WTC11 (cell line): Measurements from ENCODE around the gene ZSCAN4. TPM values are rescaled to one million over a fixed set of nuclear protein-coding genes. Genes with fewer than 3 reads are reported as not detected.

Source experiments
- ATAC-seq: fragments of 200-7000 bp; cut with Tn5 transposase; 2 replicates; pipeline ENCODE4 v1.10.0; 2021; ENCODE audit warnings: mild to moderate bottlenecking, moderate library complexity
- CTCF ChIA-PET: fragments of 300-600 bp; sonication (Branson Sonifier 250); formaldehyde crosslinking; loops from one replicate; lab custom pipeline; 2021; ENCODE audit warnings: antibody characterized with exemption; lab: Charles Lee
- POLR2A ChIA-PET: fragments of 350-600 bp; sonication (Branson Sonifier 250); formaldehyde crosslinking; loops from one replicate; lab custom pipeline; 2021; ENCODE audit warnings: antibody characterized with exemption; lab: Charles Lee
- DNase-seq: peaks from one replicate; pipeline ENCODE4 v3.0.0; 2021; ENCODE audit warnings: low spot score
- H3K27ac Mint-ChIP-seq: 2 replicates; pipeline ENCODE4 v1.8.0; 2021; ENCODE audit warnings: mixed read lengths
- H3K27me3 Mint-ChIP-seq: 2 replicates; pipeline ENCODE4 v1.8.0; 2021; ENCODE audit warnings: low read depth, mild to moderate bottlenecking, moderate library complexity, mixed read lengths
- H3K36me3 Mint-ChIP-seq: 2 replicates; pipeline ENCODE4 v1.8.0; 2021; ENCODE audit warnings: mixed read lengths
- H3K4me1 Mint-ChIP-seq: 2 replicates; pipeline ENCODE4 v1.8.0; 2022; ENCODE audit warnings: mixed read lengths
- H3K4me3 Mint-ChIP-seq: 2 replicates; pipeline ENCODE4 v1.8.0; 2021; ENCODE audit warnings: mild to moderate bottlenecking, moderate library complexity, mixed read lengths
- H3K9me3 Mint-ChIP-seq: 2 replicates; pipeline ENCODE4 v1.8.0; 2021; ENCODE audit warnings: mixed read lengths
- ESRRA ChIP-seq: sonication (generic); formaldehyde crosslinking; IDR thresholded peaks from 2 replicates; pipeline ENCODE4 v1.8.1; 2022; ENCODE audit warnings: mild to moderate bottlenecking, missing genetic modification reagents, borderline replicate concordance
- FOXJ3 ChIP-seq: sonication (generic); formaldehyde crosslinking; IDR thresholded peaks from 2 replicates; pipeline ENCODE4 v1.9.0; 2021; ENCODE audit warnings: missing genetic modification reagents, mild to moderate bottlenecking, borderline replicate concordance
- FOXK1 ChIP-seq: sonication (generic); formaldehyde crosslinking; IDR thresholded peaks from 2 replicates; pipeline ENCODE4 v1.8.0; 2022; ENCODE audit warnings: mild to moderate bottlenecking, moderate library complexity, missing genetic modification reagents
- GABPB1 ChIP-seq: sonication (generic); formaldehyde crosslinking; IDR thresholded peaks from 2 replicates; pipeline ENCODE4 v1.8.1; 2023; ENCODE audit warnings: mild to moderate bottlenecking, missing genetic modification reagents
- GTF2I ChIP-seq: fragments of 250-450 bp; sonication (Bioruptor Pico); conservative IDR thresholded peaks from 2 replicates; pipeline ENCODE4 v1.4.0; 2021; ENCODE audit warnings: mild to moderate bottlenecking
- NFE2L1 ChIP-seq: sonication (generic); formaldehyde crosslinking; IDR thresholded peaks from 2 replicates; pipeline ENCODE4 v1.8.1; 2023; ENCODE audit warnings: missing genetic modification reagents
- NFYB ChIP-seq: sonication (generic); formaldehyde crosslinking; conservative IDR thresholded peaks from 2 replicates; pipeline ENCODE4 v1.8.0; 2022; ENCODE audit warnings: low read depth, missing genetic modification reagents
- ZNF232 ChIP-seq: sonication (generic); formaldehyde crosslinking; IDR thresholded peaks from 2 replicates; pipeline ENCODE4 v1.8.0; 2022; ENCODE audit warnings: mild to moderate bottlenecking, missing genetic modification reagents
- total RNA-seq: library from RNA; stranded (reverse); gene quantifications from 3 replicates; pipeline ENCODE4 v1.2.3, GENCODE V29; 2021
- TF ChIP-seq, protein P1 (sequence below): sonication (generic); formaldehyde crosslinking; IDR thresholded peaks from 2 replicates; pipeline ENCODE4 v1.8.0; 2022; ENCODE audit warnings: mild to moderate bottlenecking, missing genetic modification reagents
- TF ChIP-seq, protein P2 (sequence below): sonication (generic); formaldehyde crosslinking; IDR thresholded peaks from 2 replicates; pipeline ENCODE4 v1.8.1; 2022; ENCODE audit warnings: mild to moderate bottlenecking, moderate library complexity, missing genetic modification reagents
- TF ChIP-seq, protein P3 (sequence below): fragments of 250-450 bp; sonication (Bioruptor Pico); IDR thresholded peaks from 2 replicates; pipeline ENCODE4 v1.9.0; 2021; ENCODE audit warnings: moderate library complexity, mild to moderate bottlenecking, inconsistent platforms, borderline replicate concordance
- TF ChIP-seq, protein P4 (sequence below): sonication (generic); formaldehyde crosslinking; IDR thresholded peaks from 2 replicates; pipeline ENCODE4 v1.8.0; 2022; ENCODE audit warnings: missing genetic modification reagents
- TF ChIP-seq, protein P5 (sequence below): sonication (generic); formaldehyde crosslinking; IDR thresholded peaks from 2 replicates; pipeline ENCODE4 v1.8.0; 2022; ENCODE audit warnings: mild to moderate bottlenecking, missing genetic modification reagents
- TF ChIP-seq, protein P6 (sequence below): sonication (generic); formaldehyde crosslinking; IDR thresholded peaks from 2 replicates; pipeline ENCODE4 v1.8.1; 2023; ENCODE audit warnings: mild to moderate bottlenecking, missing genetic modification reagents
- TF ChIP-seq, protein P7 (sequence below): fragments of 250-450 bp; sonication (Bioruptor Pico); conservative IDR thresholded peaks from 2 replicates; pipeline ENCODE4 v1.9.0; 2021; ENCODE audit warnings: mild to moderate bottlenecking
- TF ChIP-seq, protein P8 (sequence below): fragments of 250-450 bp; sonication (Bioruptor Pico); IDR thresholded peaks from 2 replicates; pipeline ENCODE4 v1.9.0; 2021; ENCODE audit warnings: mild to moderate bottlenecking

The ZSCAN4 gene
- total RNA-seq, 1 experiment from 2014 or later, result 0.13 TPM

DNA sequence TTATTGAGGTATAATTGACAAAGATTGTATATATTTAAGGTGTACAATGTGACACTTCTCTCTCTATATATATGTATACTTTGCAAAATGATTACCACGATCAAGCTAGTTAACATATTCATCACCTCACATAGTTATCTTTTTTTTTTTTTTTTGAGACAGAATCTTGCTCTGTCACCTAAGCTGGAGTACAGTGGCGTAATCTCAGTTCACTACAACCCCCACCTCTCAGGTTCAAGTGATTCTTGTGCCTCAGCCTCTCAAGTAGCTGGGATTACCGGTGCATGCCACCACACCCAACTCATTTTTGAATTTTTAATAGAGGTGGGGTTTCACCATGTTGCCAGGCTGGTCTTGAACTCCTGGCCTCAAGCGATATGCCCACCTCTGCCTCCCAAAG, 3.7 kb downstream of the ZSCAN4 start:
- no peak for TF ChIP-seq ESRRA
- TF ChIP-seq ZNF232 (CRISPR knock-in tag), result no peak
- TF ChIP-seq, protein P1, sequence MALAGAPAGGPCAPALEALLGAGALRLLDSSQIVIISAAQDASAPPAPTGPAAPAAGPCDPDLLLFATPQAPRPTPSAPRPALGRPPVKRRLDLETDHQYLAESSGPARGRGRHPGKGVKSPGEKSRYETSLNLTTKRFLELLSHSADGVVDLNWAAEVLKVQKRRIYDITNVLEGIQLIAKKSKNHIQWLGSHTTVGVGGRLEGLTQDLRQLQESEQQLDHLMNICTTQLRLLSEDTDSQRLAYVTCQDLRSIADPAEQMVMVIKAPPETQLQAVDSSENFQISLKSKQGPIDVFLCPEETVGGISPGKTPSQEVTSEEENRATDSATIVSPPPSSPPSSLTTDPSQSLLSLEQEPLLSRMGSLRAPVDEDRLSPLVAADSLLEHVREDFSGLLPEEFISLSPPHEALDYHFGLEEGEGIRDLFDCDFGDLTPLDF (CRISPR knock-in tag), result no peak
- TF ChIP-seq, protein P2, sequence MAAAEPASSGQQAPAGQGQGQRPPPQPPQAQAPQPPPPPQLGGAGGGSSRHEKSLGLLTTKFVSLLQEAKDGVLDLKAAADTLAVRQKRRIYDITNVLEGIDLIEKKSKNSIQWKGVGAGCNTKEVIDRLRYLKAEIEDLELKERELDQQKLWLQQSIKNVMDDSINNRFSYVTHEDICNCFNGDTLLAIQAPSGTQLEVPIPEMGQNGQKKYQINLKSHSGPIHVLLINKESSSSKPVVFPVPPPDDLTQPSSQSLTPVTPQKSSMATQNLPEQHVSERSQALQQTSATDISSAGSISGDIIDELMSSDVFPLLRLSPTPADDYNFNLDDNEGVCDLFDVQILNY, result no peak
- TF ChIP-seq, protein P3, sequence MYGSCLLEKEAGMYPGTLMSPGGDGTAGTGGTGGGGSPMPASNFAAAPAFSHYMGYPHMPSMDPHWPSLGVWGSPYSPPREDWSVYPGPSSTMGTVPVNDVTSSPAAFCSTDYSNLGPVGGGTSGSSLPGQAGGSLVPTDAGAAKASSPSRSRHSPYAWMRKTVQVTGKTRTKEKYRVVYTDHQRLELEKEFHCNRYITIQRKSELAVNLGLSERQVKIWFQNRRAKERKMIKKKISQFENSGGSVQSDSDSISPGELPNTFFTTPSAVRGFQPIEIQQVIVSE (CRISPR knock-in tag), result no peak
- TF ChIP-seq FOXJ3, result no peak
- TF ChIP-seq, protein P4, sequence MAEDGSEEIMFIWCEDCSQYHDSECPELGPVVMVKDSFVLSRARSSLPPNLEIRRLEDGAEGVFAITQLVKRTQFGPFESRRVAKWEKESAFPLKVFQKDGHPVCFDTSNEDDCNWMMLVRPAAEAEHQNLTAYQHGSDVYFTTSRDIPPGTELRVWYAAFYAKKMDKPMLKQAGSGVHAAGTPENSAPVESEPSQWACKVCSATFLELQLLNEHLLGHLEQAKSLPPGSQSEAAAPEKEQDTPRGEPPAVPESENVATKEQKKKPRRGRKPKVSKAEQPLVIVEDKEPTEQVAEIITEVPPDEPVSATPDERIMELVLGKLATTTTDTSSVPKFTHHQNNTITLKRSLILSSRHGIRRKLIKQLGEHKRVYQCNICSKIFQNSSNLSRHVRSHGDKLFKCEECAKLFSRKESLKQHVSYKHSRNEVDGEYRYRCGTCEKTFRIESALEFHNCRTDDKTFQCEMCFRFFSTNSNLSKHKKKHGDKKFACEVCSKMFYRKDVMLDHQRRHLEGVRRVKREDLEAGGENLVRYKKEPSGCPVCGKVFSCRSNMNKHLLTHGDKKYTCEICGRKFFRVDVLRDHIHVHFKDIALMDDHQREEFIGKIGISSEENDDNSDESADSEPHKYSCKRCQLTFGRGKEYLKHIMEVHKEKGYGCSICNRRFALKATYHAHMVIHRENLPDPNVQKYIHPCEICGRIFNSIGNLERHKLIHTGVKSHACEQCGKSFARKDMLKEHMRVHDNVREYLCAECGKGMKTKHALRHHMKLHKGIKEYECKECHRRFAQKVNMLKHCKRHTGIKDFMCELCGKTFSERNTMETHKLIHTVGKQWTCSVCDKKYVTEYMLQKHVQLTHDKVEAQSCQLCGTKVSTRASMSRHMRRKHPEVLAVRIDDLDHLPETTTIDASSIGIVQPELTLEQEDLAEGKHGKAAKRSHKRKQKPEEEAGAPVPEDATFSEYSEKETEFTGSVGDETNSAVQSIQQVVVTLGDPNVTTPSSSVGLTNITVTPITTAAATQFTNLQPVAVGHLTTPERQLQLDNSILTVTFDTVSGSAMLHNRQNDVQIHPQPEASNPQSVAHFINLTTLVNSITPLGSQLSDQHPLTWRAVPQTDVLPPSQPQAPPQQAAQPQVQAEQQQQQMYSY, result no peak
- TF ChIP-seq, protein P5, sequence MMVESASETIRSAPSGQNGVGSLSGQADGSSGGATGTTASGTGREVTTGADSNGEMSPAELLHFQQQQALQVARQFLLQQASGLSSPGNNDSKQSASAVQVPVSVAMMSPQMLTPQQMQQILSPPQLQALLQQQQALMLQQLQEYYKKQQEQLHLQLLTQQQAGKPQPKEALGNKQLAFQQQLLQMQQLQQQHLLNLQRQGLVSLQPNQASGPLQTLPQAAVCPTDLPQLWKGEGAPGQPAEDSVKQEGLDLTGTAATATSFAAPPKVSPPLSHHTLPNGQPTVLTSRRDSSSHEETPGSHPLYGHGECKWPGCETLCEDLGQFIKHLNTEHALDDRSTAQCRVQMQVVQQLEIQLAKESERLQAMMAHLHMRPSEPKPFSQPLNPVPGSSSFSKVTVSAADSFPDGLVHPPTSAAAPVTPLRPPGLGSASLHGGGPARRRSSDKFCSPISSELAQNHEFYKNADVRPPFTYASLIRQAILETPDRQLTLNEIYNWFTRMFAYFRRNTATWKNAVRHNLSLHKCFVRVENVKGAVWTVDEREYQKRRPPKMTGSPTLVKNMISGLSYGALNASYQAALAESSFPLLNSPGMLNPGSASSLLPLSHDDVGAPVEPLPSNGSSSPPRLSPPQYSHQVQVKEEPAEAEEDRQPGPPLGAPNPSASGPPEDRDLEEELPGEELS, result no peak
- TF ChIP-seq, all 79 proteins: peak for 0
- Mint-ChIP-seq H3K4me1 (peaks cover 4% of the 10 kb centered on the region), H3K27me3 (peaks cover 60% of the 10 kb centered on the region), H3K27ac (no peak overlapping the region), H3K9me3 (no peaks in the 10 kb centered on the region), H3K4me3 (no peak overlapping the region), H3K36me3 (no peaks in the 10 kb centered on the region)
- DNase-seq, result no peak
- ATAC-seq, result no peak
- POLR2A ChIA-PET, result no interaction called here
- CTCF ChIA-PET, result interaction anchor here (2.3 kb wide), 1 partner anchor 9 kb away, joined by 9 read pairs; the partner anchor contains the start of gene ZNF551

DNA sequence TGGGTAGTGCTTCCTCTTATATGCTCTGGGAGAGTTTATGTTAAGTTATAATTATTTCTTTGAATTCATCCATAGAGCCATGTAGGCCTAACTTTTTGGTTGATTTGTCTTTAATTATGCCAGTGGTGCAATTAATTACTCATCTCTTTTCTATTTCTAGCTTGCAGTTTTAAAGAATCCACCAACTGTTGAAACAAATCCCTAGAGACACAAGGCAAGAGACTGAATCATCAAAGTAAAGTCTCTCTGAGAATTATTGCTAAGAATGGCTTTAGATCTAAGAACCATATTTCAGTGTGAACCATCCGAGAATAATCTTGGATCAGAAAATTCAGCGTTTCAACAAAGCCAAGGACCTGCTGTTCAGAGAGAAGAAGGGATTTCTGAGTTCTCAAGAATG, 7.1 kb downstream of the ZSCAN4 start:
- H3K27ac Mint-ChIP-seq, result no peak overlapping the region
- DNase-seq (no peak), ATAC-seq (no peak)
- no peak for TF ChIP-seq FOXK1 (CRISPR knock-in tag)
- no peak for TF ChIP-seq GTF2I
- TF ChIP-seq NFYB (CRISPR knock-in tag), result no peak
- TF ChIP-seq NFE2L1 (CRISPR knock-in tag), result no peak
- TF ChIP-seq ESRRA, result no peak
- TF ChIP-seq, protein P3 (CRISPR knock-in tag), result no peak
- TF ChIP-seq, protein P6, sequence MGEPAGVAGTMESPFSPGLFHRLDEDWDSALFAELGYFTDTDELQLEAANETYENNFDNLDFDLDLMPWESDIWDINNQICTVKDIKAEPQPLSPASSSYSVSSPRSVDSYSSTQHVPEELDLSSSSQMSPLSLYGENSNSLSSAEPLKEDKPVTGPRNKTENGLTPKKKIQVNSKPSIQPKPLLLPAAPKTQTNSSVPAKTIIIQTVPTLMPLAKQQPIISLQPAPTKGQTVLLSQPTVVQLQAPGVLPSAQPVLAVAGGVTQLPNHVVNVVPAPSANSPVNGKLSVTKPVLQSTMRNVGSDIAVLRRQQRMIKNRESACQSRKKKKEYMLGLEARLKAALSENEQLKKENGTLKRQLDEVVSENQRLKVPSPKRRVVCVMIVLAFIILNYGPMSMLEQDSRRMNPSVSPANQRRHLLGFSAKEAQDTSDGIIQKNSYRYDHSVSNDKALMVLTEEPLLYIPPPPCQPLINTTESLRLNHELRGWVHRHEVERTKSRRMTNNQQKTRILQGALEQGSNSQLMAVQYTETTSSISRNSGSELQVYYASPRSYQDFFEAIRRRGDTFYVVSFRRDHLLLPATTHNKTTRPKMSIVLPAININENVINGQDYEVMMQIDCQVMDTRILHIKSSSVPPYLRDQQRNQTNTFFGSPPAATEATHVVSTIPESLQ (CRISPR knock-in tag), result no peak
- TF ChIP-seq, protein P7, sequence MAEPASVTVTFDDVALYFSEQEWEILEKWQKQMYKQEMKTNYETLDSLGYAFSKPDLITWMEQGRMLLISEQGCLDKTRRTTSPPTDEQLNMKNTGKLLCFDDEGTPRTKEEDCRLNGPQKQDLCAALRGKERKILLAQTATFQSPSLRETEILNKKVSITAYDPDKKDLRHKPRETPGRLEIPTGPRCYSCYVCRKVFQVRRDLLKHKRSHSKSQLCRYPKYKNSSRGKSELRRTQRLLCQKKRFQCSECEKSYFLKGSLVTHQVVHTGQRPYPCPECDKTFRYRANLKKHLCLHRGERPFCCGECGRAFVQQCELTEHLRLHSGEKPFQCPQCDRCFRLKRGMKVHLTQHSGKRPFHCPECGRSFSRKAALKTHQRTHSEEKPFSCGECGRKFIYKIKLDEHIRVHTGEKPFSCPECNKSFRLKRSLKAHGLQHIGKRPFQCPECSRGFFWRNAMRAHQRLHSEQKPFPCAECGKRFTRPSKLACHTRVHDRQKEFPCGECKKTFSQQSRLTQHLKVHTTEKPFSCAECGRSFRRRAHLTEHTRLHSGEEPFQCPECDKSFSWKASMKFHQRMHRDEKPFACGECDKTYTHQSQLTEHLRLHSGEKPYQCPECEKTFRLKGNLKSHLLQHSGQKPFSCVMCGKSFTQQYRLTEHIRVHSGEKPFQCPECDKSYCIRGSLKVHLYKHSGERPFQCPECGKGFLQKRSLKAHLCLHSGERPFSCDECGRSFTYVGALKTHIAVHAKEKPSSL (CRISPR knock-in tag), result no peak
- no peak for TF ChIP-seq GABPB1 (CRISPR knock-in tag)
- TF ChIP-seq, protein P8, sequence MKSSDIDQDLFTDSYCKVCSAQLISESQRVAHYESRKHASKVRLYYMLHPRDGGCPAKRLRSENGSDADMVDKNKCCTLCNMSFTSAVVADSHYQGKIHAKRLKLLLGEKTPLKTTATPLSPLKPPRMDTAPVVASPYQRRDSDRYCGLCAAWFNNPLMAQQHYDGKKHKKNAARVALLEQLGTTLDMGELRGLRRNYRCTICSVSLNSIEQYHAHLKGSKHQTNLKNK (CRISPR knock-in tag), result no peak
- ChIA-PET CTCF (no interaction called here), POLR2A (no interaction called here)
- H3K27me3 Mint-ChIP-seq, result peaks cover 76% of the 10 kb centered on the region
- H3K9me3 Mint-ChIP-seq, result no peaks in the 10 kb centered on the region
- H3K36me3 Mint-ChIP-seq, result no peaks in the 10 kb centered on the region
- no peak overlapping the region for H3K4me3 Mint-ChIP-seq
- no peaks in the 10 kb centered on the region for H3K4me1 Mint-ChIP-seq
